Tibial nerve (tissue), 3 donors: Measurements from ENCODE around the gene MAGED1.

Experiments used
- CTCF ChIP-seq, 5 experiments: fragments of 200-600 bp in 3 of 5; fragments of 450-650 bp in 2 of 5; sonication (generic) in 3 of 5; IDR thresholded peaks; one replicate each; pipeline ENCODE4 v1.5.1; 2016 to 2019; ENCODE audit warnings: antibody characterized with exemption in 5 of 5, mild to moderate bottlenecking in 3 of 5, moderate library complexity in 2 of 5
- POLR2A ChIP-seq, 2 donors: fragments of 450-650 bp; IDR thresholded peaks; one replicate each; pipeline ENCODE4 v1.6.1; 2017; ENCODE audit warnings: antibody characterized with exemption in 2 of 2, mild to moderate bottlenecking in 2 of 2, moderate library complexity in 2 of 2

GRCh38 chrX:51889851-51890250 is 3.6 kb upstream of the MAGED1 start:
- TF ChIP-seq CTCF (IDR thresholded peaks at IDR 0.05) (no peak), POLR2A (IDR thresholded peaks at IDR 0.05) (no peak)
